Activated T-helper 1 cell treated with anti-CD3 and anti-CD28 coated beads, Interleukin-2, amount 50 U/mL, for 16 hours (primary cell): Measurements from ENCODE around the gene SYCE3.

Experiments used
- DNase-seq, 2 donors: peaks; one replicate each; pipeline ENCODE4 v3.0.0-alpha.2; 2020; ENCODE audit warnings: low read depth in 1 of 2, low spot score in 1 of 2

Gene SYCE3

DNA sequence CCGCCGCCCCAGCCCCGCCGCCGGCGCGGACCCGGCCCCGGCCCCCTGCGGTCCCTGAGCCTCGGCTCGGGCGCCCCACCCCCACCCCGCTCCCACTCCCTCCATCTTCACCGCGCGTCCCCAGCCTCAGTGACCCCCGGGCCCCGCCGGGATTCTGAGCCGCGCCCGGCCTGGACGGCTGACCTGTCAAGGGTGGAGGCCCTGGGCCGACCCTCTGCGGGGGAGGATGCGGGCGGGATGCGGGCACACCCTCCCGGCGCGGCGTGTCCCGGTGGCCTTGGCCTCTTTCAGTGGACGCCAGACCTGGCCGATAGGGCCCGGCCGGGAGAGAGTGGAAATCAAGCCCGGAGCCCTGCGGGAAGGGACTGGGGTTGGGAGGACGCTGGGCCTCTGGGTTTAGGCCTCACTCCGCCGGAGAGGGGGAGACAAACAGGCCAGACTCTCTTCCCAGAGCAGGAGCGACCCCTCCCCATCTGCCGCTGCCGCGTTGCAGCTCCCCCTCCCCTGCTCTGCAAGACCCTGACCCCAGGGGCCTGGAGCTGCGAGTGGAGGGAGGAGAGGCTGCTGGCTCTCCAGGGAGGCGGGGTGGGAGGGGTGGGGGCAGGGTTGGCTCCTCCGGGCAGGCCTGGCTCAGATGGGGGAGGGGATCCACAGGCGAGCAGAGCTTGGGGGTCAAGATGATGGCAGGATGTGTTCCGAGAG, 38.4 kb upstream of the SYCE3 start:
- DNase-seq: no peak

DNA sequence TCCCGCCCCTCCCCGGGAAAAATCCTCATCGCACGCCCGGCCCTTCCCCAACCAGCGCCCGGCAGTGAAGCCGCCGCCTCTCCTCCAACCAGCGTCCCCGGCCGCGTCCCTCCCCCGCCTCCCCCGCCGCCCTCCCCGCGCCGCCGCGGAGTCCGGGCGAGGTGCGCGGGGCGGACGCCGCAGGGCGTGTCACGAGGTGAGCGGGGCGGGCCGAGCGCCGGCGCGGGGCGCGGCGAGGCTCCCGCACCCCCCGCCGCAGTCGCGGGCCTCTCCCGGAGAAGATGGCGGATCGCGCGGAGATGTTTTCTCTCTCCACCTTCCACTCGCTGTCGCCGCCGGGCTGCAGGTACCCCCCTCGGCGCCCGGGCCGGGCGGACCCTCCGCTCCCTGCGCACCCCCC, 37.8 kb upstream of the SYCE3 start, which contains the start of gene MAPK8IP2:
Gene MAPK8IP2, plus strand, starts transcription at position 256 of the 400 bp plus-strand sequence. Its CDS starts 26 bp downstream, at position 282.
- no peak for DNase-seq

DNA sequence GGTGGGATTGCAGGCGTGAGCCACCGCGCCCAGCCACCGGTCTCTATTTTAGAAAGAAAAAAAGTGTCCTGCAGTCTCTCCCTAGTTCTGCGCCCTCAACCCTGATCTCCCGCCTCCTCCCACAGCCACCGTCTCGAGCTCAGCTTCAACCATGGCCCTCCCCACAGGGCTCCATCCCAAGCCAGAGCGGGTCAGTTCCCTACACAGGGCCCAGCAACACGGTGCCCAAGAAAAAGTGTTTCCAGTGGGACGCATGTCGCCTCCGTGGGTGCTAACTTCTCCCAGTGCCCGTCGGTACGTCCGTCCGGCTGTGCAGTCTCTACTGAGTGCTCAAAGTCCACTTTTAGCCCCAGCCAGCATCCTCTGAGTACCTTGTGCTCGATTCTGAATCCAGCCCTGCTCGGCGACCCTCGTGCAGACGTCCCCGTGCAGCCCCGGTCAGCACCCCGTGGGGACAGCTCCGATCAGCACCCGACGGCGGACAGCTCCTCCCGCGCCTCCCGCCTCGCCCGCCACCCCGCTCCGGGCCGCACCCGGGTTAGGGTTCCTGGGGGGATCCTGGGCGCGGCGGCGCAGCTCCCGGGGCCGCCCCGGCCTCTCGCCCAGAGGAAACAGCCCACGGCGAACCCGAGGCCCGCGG, 37.2 kb upstream of the SYCE3 start:
- DNase-seq: peak in 1 of 2 donors; percentile 44

DNA sequence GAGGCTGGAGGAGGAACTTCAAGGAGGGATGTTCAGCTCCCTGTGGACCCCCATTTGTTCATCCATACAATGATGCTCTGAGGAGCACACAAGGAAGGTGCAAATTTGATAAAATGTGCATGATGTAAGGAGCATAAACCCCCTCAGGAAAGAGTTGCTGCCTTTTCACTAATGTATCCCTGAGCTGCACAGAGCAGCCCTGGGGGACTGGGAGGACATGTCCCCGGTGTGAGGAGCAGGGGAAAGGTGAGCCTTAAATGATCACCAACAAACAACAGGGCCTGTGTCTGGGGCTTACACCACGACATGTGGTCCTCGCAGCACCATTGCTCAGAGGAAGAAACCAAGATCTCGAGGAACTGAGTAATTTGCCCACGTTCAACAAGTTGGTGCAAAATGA, 34.4 kb upstream of the SYCE3 start:
- no peak for DNase-seq

DNA sequence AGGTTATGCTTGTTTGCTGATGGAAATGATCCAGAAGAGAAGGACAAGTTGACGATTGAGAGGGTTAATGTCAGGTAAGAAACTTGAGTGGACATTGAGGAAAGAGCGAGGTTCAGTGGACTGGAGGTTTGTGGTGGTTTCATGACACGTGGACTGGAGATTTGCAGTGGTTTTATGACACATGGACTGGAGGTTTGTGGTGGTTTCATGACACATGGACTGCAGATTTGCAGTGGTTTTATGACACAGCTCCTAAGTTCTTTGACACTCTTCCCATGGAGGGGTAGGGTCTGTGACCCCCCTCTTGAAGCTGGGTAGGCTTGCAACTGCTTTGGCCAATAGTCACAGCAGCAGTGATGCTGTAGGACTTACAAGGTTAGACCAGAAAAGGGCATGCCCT, 32.5 kb upstream of the SYCE3 start:
- DNase-seq: no peak

GRCh38 chr22:50587407-50587806, 24.7 kb upstream of the SYCE3 start:
- no peak for DNase-seq

DNA sequence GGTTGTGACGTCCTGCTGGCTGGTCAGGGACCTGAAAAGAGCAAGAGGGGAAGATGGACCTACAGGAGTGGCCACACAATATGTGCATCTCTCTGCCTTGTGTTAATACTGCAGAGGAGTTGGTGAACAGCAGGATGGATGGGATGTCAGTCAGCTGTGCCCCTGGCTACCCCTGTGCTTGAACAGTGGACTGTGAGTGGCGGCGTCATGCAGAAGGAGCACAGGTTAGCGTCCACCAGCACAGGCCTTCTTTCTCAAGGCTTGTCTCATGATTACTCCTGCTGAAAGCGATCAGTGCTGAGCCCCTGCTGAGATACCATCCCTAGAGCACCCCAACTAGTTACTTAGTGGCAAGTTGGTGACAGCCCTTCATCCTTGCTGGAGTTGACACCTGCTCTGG, 23.7 kb upstream of the SYCE3 start:
- no peak for DNase-seq

- no peak for DNase-seq
Observed at GRCh38 chr22:50585781-50586180, 23.1 kb upstream of the SYCE3 start.

- DNase-seq: no peak
Observed at GRCh38 chr22:50585238-50585637, 22.5 kb upstream of the SYCE3 start.

- DNase-seq: no peak
Observed at GRCh38 chr22:50584106-50585096, 21.7 kb upstream of the SYCE3 start.

DNA sequence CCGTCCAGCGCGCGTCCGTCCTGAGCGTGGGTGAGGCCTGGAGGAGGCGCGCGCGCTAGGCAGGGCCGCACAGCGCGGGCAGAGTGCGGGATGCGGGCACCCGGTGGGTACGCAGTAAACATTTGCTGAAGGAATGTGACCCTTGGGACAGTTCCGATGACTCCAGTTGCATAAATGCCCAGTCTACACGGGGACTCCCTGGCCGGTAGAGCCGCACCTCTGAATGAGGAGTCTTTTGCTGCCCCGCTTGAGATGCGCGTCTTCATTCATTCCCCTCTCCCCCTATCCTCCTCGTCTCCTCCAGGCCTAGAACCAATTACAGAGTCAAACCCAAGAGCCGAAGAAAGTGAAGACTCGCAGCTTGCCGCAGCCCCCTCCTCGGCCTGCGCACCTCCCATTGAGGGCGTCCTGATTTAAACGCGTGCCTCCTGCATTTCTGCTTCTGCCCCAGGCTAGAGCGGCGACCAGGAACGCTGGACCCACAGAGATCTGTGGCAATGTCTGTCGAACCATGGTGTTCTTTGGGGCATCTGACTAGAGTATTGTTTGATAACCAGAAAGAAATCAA, 20.7 kb upstream of the SYCE3 start:
- no peak for DNase-seq

- DNase-seq: peak; percentile 94 to 98
Observed at GRCh38 chr22:50582493-50583293, 20.0 kb upstream of the SYCE3 start, which contains the start of gene CHKB. CHKB (minus strand) TSS chr22:50582849; CDS start chr22:50582781, 68 bp downstream.

DNA sequence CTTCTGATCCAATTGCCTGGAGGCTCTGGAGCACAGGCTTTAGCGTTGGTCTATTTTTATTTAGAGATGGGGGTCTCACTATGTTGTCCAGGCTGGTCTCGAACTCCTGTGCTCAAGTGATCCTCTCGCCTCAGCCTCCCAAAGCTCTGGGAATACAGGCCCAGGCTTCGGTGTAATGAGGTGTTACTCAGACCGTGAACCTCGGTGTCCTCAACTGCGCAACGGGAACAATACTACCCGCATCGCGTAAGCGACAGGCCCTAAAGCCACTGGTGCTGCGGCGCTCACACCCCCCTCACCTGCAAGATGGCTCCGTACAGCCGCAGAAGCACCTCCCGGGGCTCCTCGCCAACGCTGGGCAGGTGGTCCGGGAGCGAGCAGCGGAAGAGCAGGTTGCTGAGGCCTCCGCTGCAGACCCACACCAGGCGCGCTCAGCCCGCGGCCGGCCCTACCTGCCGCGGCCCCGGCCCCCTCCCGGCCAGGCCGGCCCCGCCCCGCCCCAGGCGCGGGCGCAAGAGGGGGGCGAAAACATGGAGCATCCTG, 19.3 kb upstream of the SYCE3 start:
- no peak for DNase-seq

DNA sequence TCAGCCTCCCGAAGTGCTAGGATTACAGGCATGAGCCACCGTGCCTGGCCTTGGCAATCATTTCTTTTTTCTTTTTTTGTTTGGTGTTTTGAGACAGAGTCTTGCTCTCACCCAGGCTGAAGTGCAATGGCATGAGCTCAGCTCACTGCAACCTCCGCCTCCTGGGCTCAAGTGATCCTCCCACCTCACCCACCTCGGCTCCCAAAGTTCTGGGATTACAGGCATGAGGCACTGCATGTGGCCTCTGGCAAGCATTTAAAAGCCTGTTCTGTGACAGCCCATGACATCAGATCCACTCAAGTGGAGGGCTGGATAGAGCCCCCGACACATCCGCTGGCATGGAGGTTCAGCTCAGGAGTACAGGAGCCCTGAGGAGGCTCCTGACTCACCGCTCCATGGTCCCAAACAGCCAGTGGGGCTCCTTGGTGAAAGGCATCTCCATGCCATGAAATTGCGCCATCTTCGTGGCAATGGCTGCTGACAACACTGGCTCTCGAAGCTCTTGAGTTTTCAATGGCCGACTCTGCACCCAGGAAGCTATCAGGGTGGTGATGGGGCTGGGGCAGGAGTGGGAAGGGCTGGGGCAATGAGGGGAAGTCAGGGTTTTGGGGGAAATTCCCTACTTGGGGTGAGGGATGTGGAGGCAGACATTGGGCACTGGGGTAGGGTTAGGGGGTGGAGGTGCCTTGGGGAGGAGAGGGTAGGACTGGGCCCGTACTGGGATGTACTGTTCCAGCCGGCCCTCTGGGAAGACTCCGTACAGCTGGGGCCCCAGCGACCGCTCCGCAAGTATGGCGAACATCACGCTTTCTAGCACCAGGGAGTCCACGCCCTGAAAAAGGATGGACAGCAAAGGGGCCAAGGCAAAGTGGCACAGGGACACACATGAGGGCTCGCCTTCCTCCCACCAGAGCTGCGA, 18.6 kb upstream of the SYCE3 start:
- no peak for DNase-seq

DNA sequence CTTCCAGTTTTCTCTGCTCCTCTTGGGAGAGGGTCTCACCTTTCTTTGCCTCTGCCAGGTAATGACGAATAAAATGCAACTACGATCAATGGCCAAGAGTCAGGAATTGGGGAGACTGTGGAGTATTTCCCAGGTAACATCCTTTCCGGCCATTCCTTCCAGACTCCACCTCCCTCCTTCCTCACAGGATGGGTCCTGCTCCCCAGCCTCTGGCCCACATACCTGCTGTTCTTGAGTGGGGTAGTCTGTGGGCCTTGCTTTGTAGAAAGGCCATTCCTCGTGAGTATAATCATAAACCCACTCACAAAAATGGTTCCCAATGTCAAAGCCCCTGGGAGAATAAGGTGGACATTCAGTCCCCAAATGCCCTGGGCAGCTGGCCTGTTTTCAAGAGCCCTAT, 17.0 kb upstream of the SYCE3 start:
- no peak for DNase-seq

- no peak for DNase-seq
Observed at GRCh38 chr22:50578776-50579310, 16.1 kb upstream of the SYCE3 start.

DNA sequence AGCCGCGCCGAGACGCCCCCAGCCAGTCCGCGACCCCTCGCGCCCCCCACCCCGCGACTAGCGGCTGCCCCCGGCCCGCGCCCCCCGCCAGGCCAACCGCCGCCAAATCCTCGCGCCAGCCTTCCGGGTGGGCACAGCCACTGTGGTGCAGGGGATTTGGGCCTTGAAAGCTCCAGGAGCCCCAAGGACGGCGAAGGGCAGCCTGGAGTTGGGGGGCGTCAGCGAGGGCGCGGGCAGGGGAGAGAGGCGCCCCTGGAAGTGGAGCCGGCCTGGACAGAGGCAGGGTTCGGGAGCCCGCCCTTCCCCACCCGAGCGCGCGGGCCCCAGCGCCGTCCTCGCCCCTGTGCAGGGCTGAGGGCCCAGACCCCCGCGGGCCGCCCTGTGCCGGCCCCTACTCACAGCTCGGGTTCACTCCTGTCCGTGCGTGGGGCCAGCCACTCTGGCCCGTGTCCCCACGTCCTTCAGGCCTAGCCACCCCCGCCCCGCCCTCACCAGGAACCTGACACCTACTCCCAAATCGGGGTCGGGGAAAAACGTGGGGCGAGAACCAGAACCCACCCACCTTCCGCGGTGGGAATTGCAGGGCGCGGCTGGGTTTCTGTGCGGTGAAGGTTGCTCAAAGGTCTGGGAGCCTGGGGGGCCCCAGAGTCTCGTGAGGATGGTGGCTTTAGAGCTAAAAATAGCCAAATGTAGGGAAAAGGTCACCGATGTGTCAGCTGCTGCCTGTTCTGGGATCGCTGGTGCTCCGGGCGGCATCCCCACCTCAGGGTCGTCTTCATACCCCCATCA, 15.5 kb upstream of the SYCE3 start, which contains the start of gene CPT1B:
Gene CPT1B, minus strand, starts transcription at position 441 of the 789 bp plus-strand sequence. CDS start 512 bp downstream, outside the sequence.
- DNase-seq: no peak

DNA sequence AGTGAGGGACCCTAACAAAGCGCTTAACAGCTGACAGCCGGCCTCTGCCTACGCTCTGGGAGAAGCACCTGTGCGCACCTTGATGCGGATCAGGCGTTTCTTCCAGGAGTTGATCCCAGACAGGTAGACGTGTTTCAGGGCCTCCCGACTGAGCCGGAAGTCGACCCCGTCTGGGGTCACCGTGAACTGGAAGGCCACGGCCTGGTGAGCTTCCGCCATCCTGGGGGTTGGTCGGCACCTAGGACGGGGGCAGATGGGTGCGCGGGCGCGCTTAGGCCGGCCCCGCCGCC, 14.9 kb upstream of the SYCE3 start:
- DNase-seq: no peak
